GM21526 (cell line): ENCODE results near the gene MAP4K5.

Experiments
- ATAC-seq: cut with Tn5 transposase; IDR thresholded peaks from one replicate; pipeline ENCODE4 v1.9.1; 2021; ENCODE audit warnings: moderate library complexity; ENCODE audit not compliant: unreplicated experiment, low FRiP score

MAP4K5 gene

DNA sequence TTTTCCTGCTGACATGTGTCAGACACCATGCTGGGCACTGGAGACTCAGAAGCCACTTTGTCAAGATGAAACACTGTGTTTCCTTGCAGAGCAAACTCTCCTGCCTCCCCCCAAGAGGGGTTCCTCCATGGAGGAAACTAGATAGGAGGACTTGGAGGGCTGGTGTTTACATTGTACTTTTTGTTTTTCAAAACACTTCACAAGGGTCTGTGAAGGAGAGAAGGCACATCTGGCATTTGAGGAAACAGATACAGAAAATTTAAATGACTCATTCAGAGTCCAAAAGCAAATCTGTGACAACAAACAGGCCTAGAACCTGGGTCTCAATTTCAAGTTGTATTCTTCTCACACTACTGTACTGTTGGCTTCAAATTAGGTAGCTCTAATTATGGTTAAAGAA is 128.9 kb downstream of the MAP4K5 start:
- ATAC-seq: no peak

GRCh38 chr14:50402965-50403364 is 129.4 kb downstream of the MAP4K5 start:
- ATAC-seq: no peak

DNA sequence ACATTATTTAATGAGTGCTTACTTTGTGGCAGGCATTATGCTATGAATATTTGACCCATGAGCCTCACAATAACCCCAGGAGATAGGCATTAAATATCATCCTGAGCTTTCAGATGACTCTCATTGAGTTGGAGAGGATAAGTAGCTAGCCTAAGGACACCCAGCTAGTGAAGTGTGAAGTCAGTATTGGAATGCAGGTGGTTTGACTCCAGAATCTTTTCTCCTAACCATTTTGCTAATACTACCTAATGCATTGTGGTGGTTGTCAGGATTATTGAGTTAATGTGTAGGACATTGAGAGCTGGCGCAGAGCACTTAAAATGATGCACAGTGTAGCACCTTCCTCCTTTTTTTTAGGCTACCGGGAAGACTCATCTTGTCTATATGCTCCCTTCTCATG is 131.9 kb downstream of the MAP4K5 start:
- no peak for ATAC-seq

- no peak for ATAC-seq
Measured at GRCh38 chr14:50399251-50400032, 132.9 kb downstream of the MAP4K5 start.

DNA sequence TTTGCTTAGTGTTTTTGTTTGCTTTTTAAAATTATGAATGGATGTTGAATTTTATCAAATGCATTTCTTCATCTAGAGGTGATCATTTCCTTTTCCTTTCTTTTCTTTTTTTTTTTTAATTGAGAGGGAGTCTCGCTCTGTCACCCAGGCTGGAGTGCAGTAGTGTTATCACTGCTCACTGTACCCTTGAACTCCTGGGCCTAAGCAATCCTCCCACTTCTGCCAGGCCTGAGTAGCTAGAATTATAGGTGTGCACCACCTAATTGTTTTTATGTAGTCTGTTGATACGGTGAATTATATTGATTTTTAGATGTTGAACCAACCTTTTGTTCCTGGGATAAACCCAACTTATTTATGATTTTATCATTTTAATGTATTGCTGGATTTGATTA is 134.2 kb downstream of the MAP4K5 start:
- ATAC-seq: no peak

DNA sequence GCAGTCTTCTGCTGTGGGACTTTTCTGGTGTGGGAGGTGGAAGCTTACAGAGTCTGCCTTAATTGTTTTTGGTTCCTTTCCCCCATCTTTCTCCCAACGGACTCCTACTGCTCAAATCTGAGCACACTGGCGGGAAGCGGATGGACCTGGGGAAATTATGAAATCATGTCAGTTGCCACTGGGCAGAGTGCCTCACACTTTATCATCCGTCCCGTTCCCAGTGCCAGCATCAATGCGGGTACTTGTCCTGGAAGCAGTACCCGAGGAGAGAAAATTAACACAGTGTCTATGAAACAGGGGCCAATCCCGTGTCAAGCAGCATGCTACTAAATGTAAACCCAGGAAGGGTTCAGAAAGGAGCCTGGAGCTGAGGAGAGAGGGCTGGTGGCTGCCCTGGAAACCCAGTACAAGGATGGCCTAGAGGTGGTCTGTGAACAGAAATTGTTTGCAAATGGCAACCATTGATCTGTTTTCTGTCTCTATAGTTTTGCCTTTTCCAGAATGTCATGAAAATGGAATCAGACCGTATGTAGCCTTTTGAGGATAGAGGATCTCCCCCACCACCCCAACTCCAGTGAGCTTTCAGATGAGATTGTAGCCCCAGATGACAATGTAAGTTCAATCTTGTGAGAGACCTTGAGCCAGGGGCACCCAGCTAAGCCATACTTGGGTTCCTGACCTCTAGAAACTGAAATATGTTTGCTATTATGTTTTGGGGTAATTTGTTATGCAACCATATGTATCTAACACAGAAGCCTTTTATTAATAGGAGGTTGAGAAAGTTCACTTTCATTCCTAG is 134.8 kb downstream of the MAP4K5 start:
- no peak for ATAC-seq

- ATAC-seq: no peak
Measured at GRCh38 chr14:50396631-50397389, 135.6 kb downstream of the MAP4K5 start, which contains the start of gene CDKL1. CDKL1 (minus strand) TSS chr14:50396881; CDS start chr14:50395868, 1,013 bp downstream.

- no peak for ATAC-seq
Measured at GRCh38 chr14:50395448-50395847, 136.9 kb downstream of the MAP4K5 start.

DNA sequence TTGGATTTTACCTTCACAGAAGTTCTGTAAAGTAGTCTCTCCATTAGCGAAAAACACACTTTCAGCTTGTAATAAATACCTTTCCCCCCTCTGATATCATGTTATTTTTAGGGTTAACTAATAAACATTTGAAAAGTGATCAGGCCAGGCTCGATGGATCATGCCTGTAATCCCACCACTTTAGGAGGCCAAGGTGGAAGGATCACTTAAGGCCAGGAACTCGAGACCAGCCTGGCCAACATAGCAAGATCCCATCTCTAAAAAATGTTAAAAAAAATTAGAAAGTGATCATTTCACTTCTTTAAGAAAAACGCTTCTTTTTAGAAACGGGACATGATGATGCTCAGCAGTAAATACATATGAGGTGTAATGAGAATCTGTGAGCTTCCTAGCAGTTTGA is 137.7 kb downstream of the MAP4K5 start:
- no peak for ATAC-seq

DNA sequence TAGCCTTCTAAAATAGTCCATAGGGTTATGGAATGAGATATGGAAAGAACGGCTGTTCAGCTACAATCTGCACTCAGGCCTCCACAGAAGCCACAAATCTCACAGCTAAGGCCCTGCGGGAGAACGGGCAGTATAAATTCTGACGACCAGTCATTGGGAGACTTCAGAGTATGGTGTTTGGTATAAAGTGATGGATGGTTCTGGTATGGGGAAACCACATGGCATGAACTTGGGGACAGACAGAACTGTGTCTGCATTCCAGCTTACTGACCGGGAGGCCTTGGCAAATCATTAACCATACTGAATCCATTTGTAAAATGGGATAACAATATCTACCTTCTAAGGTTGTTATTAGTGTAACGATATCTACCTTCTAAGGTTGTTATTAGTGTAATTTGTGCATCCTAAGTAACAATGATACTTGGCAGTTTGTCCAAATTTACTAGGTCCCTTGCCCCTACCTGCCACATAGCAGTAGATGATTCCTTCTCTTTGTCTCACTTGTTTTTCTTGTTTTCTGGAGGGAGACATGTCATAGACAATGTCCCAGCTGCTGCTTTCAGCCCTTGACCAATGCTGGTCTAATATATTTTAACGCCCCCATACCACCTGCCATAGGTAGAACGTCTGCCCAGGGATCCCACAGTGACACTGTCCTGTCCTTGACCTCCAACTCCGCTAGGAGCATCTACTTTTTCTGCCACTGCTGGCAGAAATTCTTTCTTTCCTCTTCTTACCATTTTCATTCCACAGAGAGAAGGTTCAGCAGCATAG is 142.5 kb downstream of the MAP4K5 start:
- ATAC-seq: no peak

- no peak for ATAC-seq
Measured at GRCh38 chr14:50388256-50388931, 144.0 kb downstream of the MAP4K5 start.

- no peak for ATAC-seq
Measured at GRCh38 chr14:50387548-50387947, 144.8 kb downstream of the MAP4K5 start.

- ATAC-seq: no peak
Measured at GRCh38 chr14:50383618-50384225, 148.6 kb downstream of the MAP4K5 start.

- ATAC-seq: no peak
Measured at GRCh38 chr14:50381823-50382287, 150.5 kb downstream of the MAP4K5 start.

GRCh38 chr14:50381008-50381407 is 151.4 kb downstream of the MAP4K5 start:
- ATAC-seq: no peak

DNA sequence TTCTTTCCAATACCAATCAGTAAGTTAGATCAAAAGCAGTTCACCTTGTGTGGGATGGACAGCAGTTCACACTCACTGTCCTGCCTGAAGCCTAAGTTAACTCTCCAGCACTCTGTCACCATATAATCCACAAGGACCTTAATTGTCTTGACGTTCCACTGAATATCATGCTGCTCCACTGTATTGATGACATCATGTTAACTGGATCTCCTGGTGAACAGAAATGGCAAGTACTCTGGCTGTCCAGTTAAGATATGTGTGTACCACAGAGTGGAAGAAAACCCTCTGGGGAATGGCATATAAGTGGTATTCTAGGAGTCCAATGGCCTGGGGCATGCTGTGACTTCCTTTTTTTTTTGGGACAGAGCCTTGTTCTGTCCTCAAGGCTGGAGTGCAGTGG is 151.9 kb downstream of the MAP4K5 start:
- no peak for ATAC-seq

DNA sequence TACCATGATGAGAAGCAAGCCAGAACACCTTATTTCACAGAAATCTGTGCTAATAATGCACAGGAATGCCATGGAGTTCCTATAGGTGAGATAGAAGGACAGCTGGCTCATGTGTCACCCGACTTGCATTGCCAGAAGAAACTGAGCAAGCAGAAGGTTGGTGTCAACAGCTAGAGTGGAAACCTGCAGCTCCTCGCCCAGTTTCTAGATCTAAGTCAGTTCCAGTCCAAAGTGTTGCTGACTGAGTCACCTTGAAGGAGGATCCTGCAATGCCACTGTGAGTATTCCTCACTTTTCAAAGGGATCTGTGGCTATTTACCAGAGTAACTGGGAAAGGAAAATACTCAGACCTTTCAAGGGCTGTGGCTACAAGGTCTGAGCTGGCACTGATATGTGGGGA is 152.8 kb downstream of the MAP4K5 start:
- ATAC-seq: no peak

GRCh38 chr14:50377550-50378085 is 154.8 kb downstream of the MAP4K5 start:
- no peak for ATAC-seq

- ATAC-seq: no peak
Measured at GRCh38 chr14:50375760-50376159, 156.6 kb downstream of the MAP4K5 start.
